ENCODE data around the gene EFTUD2.

The EFTUD2 gene

DNA sequence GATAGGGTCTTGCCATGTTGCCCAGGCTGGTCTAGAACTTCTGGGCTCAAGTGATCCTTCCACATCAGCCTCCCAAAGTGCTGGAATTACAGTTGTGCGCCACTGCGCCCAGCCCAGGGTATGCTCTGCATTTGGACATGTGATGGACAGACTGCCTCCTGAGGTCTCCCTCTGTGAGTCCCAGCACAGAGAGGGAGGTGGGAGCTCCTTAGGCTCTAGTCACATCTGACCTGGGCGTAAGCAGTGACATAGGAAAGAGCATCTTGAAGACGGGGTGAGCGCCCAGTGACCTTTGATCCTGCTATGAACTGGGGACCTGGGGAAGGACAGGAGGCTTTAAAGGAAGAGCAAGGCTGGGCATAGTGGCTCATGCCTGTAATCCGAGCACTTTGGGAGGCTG lies 18.2 kb upstream of the EFTUD2 start:
- Histone ChIP-seq H4K8ac (ENCODE audit: low read depth, low read length) (no peak overlapping the region), H3K14ac (ENCODE audit: low read length) (no peak overlapping the region), H3K4me2 (ENCODE audit: low read length) (no peak overlapping the region), H4K91ac (ENCODE audit: low read depth, low read length) (no peak overlapping the region), H3K27ac (ENCODE audit: low read depth, low read length) (no peak overlapping the region), H3K79me1 (ENCODE audit: low read length) (no peaks in the 10 kb centered on the region), H2BK120ac (ENCODE audit: insufficient read depth, low read length, poor library complexity) (no peak overlapping the region), H4K12ac (ENCODE audit: low read depth, low read length) (no peak overlapping the region), H3K9me3 (ENCODE audit: insufficient read depth, low read depth, low read length) (no peaks in the 10 kb centered on the region), H3K36me3 (ENCODE audit: control insufficient read depth in 1 of 2, insufficient read depth in 2 of 2, low read length in 2 of 2) (no peaks in the 10 kb centered on the region), H3K4me3 (ENCODE audit: low read depth, low read length) (no peak overlapping the region), H2BK12ac (ENCODE audit: low read length) (no peak overlapping the region), H3K23ac (ENCODE audit: low read length) (no peak overlapping the region), H3K4me1 (ENCODE audit: control insufficient read depth in 1 of 2, insufficient read depth in 2 of 2, low read length in 2 of 2) (no peaks in the 10 kb centered on the region), H3K18ac (ENCODE audit: low read length) (no peak overlapping the region), H2AFZ (ENCODE audit: insufficient read depth, low read length, poor library complexity) (no peak overlapping the region), H2AK5ac (ENCODE audit: low read length) (no peak overlapping the region), H3K4ac (ENCODE audit: low read depth, low read length) (no peak overlapping the region), H2BK5ac (ENCODE audit: low read depth, low read length, poor library complexity) (no peak overlapping the region), H3K9ac (ENCODE audit: low read length) (no peak overlapping the region), H3K27me3 (ENCODE audit: insufficient read depth, low read length) (no peaks in the 10 kb centered on the region), H3K79me2 (ENCODE audit: control insufficient read depth, insufficient read depth, low read length, poor library complexity) (no peaks in the 10 kb centered on the region)
- DNase-seq = no peak
- WGBS (ENCODE audit: extremely low coverage, insufficient coverage, insufficient read length) = no CpG with 5 or more reads among the region's 6 CpGs

DNA sequence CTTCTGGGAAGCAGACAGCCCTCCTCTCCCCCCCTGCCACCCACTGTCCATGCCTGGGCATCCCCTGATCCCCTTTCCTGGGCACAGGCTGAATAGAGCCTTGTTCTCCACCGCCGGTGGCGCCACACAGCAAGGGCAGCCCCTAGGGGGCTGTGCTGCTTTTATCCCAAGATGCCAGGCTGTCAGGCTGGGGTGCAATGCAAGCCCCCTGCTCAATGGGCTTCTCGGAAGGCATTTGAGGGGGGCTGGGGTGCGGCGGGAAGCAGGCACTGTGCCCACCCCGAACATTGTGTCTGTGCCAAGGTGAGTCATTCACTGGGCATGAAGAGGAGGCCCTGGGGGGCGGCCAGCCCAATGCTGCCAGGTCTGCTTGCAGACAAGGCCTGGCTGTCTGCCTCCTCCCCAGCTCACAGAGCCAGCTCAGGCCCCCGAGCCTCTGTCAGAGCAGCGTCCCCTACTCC lies 17.6 kb upstream of the EFTUD2 start:
- Histone ChIP-seq H3K9me3 (ENCODE audit: insufficient read depth, low read depth, low read length) (no peaks in the 10 kb centered on the region), H4K12ac (ENCODE audit: low read depth, low read length) (no peak overlapping the region), H3K14ac (ENCODE audit: low read length) (no peak overlapping the region), H3K4ac (ENCODE audit: low read depth, low read length) (no peak overlapping the region), H4K8ac (ENCODE audit: low read depth, low read length) (no peak overlapping the region), H3K9ac (ENCODE audit: low read length) (no peak overlapping the region), H3K36me3 (ENCODE audit: control insufficient read depth in 1 of 2, insufficient read depth in 2 of 2, low read length in 2 of 2) (no peaks in the 10 kb centered on the region), H2BK120ac (ENCODE audit: insufficient read depth, low read length, poor library complexity) (no peak overlapping the region), H3K4me2 (ENCODE audit: low read length) (no peak overlapping the region), H2BK12ac (ENCODE audit: low read length) (no peak overlapping the region), H2BK5ac (ENCODE audit: low read depth, low read length, poor library complexity) (no peak overlapping the region), H3K4me3 (ENCODE audit: low read depth, low read length) (no peak overlapping the region), H3K23ac (ENCODE audit: low read length) (no peak overlapping the region), H4K91ac (ENCODE audit: low read depth, low read length) (no peak overlapping the region), H2AK5ac (ENCODE audit: low read length) (no peak overlapping the region), H3K18ac (ENCODE audit: low read length) (no peak overlapping the region), H3K27me3 (ENCODE audit: insufficient read depth, low read length) (no peaks in the 10 kb centered on the region), H3K4me1 (ENCODE audit: control insufficient read depth in 1 of 2, insufficient read depth in 2 of 2, low read length in 2 of 2) (no peaks in the 10 kb centered on the region), H3K27ac (ENCODE audit: low read depth, low read length) (no peak overlapping the region), H2AFZ (ENCODE audit: insufficient read depth, low read length, poor library complexity) (no peak overlapping the region), H3K79me1 (ENCODE audit: low read length) (no peaks in the 10 kb centered on the region), H3K79me2 (ENCODE audit: control insufficient read depth, insufficient read depth, low read length, poor library complexity) (no peaks in the 10 kb centered on the region)
- no peak for DNase-seq
- WGBS (ENCODE audit: extremely low coverage, insufficient coverage, insufficient read length) = no CpG with 5 or more reads among the region's 10 CpGs

DNA sequence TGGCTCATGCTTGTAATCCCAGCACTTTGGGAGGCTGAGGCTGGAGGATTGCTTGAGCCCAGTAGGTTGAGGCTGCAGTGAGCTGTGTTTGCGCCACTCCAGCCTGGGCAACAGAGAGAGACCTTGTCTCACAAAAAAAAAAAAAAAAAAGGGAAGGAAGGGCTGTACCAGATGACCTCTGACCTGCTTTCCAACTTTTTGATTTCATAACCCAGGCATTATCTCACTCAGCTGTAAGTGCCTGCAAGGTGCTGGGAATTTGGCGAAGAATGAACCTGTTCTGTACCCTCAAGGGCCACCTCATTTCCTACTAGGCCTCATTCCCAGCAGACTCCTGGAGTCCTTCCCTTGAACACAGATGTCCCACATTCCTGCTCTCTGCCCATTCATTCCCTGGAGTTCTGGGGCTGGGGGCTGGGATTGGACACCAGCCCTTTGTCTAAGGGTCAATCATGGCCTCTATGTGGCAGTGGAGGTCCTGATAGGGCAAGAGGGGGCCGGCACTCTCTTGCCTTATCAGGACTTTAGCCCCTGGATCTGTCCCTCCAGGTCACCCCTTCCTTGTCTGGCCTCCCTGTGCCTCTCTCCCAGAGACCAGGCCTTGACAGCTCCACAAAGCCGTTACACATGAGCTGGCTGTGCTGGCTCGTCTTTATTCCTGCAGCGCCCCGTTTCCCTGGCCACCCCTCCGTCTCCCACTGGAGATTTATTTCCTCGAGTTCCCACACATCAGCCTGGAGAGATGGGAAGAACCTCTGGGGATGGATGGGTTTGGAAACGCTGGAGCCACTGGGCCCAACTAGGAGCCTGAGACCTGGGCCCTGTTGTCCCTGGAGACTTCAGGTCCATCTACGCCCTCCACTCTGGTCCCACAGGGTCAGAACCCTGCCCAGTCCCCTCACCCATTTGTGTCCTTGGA lies 16.9 kb upstream of the EFTUD2 start:
- no peak overlapping the region for H2BK5ac ChIP-seq (ENCODE audit: low read depth, low read length, poor library complexity)
- no peaks in the 10 kb centered on the region for H3K79me2 ChIP-seq (ENCODE audit: control insufficient read depth, insufficient read depth, low read length, poor library complexity)
- H2AFZ ChIP-seq (ENCODE audit: insufficient read depth, low read length, poor library complexity) = no peak overlapping the region
- H3K36me3 ChIP-seq (ENCODE audit: control insufficient read depth in 1 of 2, insufficient read depth in 2 of 2, low read length in 2 of 2) = no peaks in the 10 kb centered on the region
- H3K4ac ChIP-seq (ENCODE audit: low read depth, low read length) = no peak overlapping the region
- H3K79me1 ChIP-seq (ENCODE audit: low read length) = no peaks in the 10 kb centered on the region
- no peak overlapping the region for H2BK12ac ChIP-seq (ENCODE audit: low read length)
- H3K23ac ChIP-seq (ENCODE audit: low read length) = no peak overlapping the region
- no peak overlapping the region for H3K27ac ChIP-seq (ENCODE audit: low read depth, low read length)
- H4K91ac ChIP-seq (ENCODE audit: low read depth, low read length) = no peak overlapping the region
- H3K18ac ChIP-seq (ENCODE audit: low read length) = no peak overlapping the region
- no peak overlapping the region for H4K12ac ChIP-seq (ENCODE audit: low read depth, low read length)
- peaks cover 3 to 6% of the 10 kb centered on the region in 2 experiments for H3K4me1 ChIP-seq (ENCODE audit: control insufficient read depth in 1 of 2, insufficient read depth in 2 of 2, low read length in 2 of 2)
- no peak overlapping the region for H4K8ac ChIP-seq (ENCODE audit: low read depth, low read length)
- H3K27me3 ChIP-seq (ENCODE audit: insufficient read depth, low read length) = no peaks in the 10 kb centered on the region
- WGBS (ENCODE audit: extremely low coverage, insufficient coverage, insufficient read length) = no CpG with 5 or more reads among the region's 11 CpGs
- no peak overlapping the region for H3K9ac ChIP-seq (ENCODE audit: low read length)
- no peak overlapping the region for H3K14ac ChIP-seq (ENCODE audit: low read length)
- DNase-seq = no peak
- no peak overlapping the region for H3K4me2 ChIP-seq (ENCODE audit: low read length)
- no peak overlapping the region for H3K4me3 ChIP-seq (ENCODE audit: low read depth, low read length)
- no peak overlapping the region for H2BK120ac ChIP-seq (ENCODE audit: insufficient read depth, low read length, poor library complexity)
- no peak overlapping the region for H2AK5ac ChIP-seq (ENCODE audit: low read length)
- no peaks in the 10 kb centered on the region for H3K9me3 ChIP-seq (ENCODE audit: insufficient read depth, low read depth, low read length)

DNA sequence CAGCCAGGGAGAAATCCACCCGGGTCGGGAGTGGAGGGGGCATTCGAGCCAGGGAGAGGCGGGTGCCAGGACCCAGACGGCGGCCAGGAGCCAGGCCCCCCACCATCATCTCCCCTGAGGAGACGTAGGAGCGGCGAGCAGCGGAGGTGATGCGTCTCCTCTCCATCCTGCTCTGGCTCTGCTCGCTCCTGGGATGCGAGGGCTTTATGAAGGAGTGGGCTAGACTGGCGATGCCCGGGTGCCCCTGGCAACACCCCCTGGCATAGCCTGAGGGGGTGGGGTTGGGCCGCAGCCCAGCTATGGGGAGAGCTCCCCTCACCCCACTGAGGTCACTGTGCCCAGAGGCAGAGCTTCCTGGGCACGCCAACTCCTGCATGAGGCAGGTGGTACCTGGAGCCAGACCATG lies 16.1 kb upstream of the EFTUD2 start, which contains the start of gene GFAP:
GFAP (minus strand) TSS at position 180 of the 406 bp plus-strand sequence; CDS start at position 166, 14 bp downstream.
- H4K91ac ChIP-seq (ENCODE audit: low read depth, low read length) = no peak within 1 kb of the TSS
- H3K27me3 ChIP-seq (ENCODE audit: insufficient read depth, low read length) = no peaks in the 10 kb centered on the region
- H3K18ac ChIP-seq (ENCODE audit: low read length) = no peak within 1 kb of the TSS
- H2BK12ac ChIP-seq (ENCODE audit: low read length) = no peak within 1 kb of the TSS
- no peak within 1 kb of the TSS for H3K4me3 ChIP-seq (ENCODE audit: low read depth, low read length)
- no peak within 1 kb of the TSS for H4K8ac ChIP-seq (ENCODE audit: low read depth, low read length)
- DNase-seq = no peak
- no peak within 1 kb of the TSS for H3K4me2 ChIP-seq (ENCODE audit: low read length)
- no peaks in the 10 kb centered on the region for H3K9me3 ChIP-seq (ENCODE audit: insufficient read depth, low read depth, low read length)
- no peak within 1 kb of the TSS for H2BK120ac ChIP-seq (ENCODE audit: insufficient read depth, low read length, poor library complexity)
- no peak within 1 kb of the TSS for H3K4ac ChIP-seq (ENCODE audit: low read depth, low read length)
- no peaks in the 10 kb centered on the region for H3K79me2 ChIP-seq (ENCODE audit: control insufficient read depth, insufficient read depth, low read length, poor library complexity)
- no peak within 1 kb of the TSS for H3K14ac ChIP-seq (ENCODE audit: low read length)
- no peak within 1 kb of the TSS for H4K12ac ChIP-seq (ENCODE audit: low read depth, low read length)
- H2BK5ac ChIP-seq (ENCODE audit: low read depth, low read length, poor library complexity) = no peak within 1 kb of the TSS
- H3K36me3 ChIP-seq (ENCODE audit: control insufficient read depth in 1 of 2, insufficient read depth in 2 of 2, low read length in 2 of 2) = no peaks in the 10 kb centered on the region
- no peak within 1 kb of the TSS for H3K27ac ChIP-seq (ENCODE audit: low read depth, low read length)
- H3K79me1 ChIP-seq (ENCODE audit: low read length) = no peaks in the 10 kb centered on the region
- no peak within 1 kb of the TSS for H3K23ac ChIP-seq (ENCODE audit: low read length)
- peaks cover 3 to 6% of the 10 kb centered on the region in 2 experiments for H3K4me1 ChIP-seq (ENCODE audit: control insufficient read depth in 1 of 2, insufficient read depth in 2 of 2, low read length in 2 of 2)
- no CpG with 5 or more reads among the region's 17 CpGs for WGBS (ENCODE audit: extremely low coverage, insufficient coverage, insufficient read length)
- no peak within 1 kb of the TSS for H2AFZ ChIP-seq (ENCODE audit: insufficient read depth, low read length, poor library complexity)
- no peak within 1 kb of the TSS for H2AK5ac ChIP-seq (ENCODE audit: low read length)
- no peak within 1 kb of the TSS for H3K9ac ChIP-seq (ENCODE audit: low read length)
